A549 (cell line): ENCODE results near the gene TBX5.

Experiments used
- CEBPB ChIP-seq, 2 experiments: fragments of >200 bp in 1 of 2; sonication (Bioruptor Twin) in 1 of 2; formaldehyde crosslinking in 1 of 2; IDR thresholded peaks; 2 replicates each; pipeline ENCODE4 v1.6.1; 2012 to 2016
- CHD2 ChIP-seq: fragments of 150-350 bp; IDR thresholded peaks from 2 replicates; pipeline ENCODE4 v1.6.1; 2014; ENCODE audit warnings: low read length; ENCODE audit not compliant: partially characterized antibody
- CTCF ChIP-seq: fragments of >200 bp; sonication (Bioruptor Twin); formaldehyde crosslinking; IDR thresholded peaks from 3 replicates; pipeline ENCODE4 v1.5.1; 2016
- E2F6 ChIP-seq: IDR thresholded peaks from 2 replicates; pipeline ENCODE4 v1.6.1; 2012; ENCODE audit warnings: low read depth, borderline replicate concordance
- RAD21 ChIP-seq, 2 experiments: fragments of >200 bp in 1 of 2; sonication (Bioruptor Twin) in 1 of 2; formaldehyde crosslinking in 1 of 2; IDR thresholded peaks in 1 of 2; conservative IDR thresholded peaks in 1 of 2; 2 replicates in 1 of 2; 3 replicates in 1 of 2; pipeline ENCODE4 v1.6.1; 2012 to 2018; ENCODE audit warnings: inconsistent platforms in 1 of 2
- RCOR1 ChIP-seq: fragments of 150-350 bp; IDR thresholded peaks from 2 replicates; pipeline ENCODE4 v1.6.1; 2014; ENCODE audit warnings: antibody characterized with exemption, low read length, low read depth
- TP53 ChIP-seq: fragments of 250-450 bp; sonication (Bioruptor Pico); IDR thresholded peaks from 2 replicates; pipeline ENCODE4 v1.5.0; 2021; ENCODE audit warnings: mild to moderate bottlenecking, moderate library complexity
- TF ChIP-seq, protein P1 (sequence below): fragments of 250-450 bp; sonication (Bioruptor Pico); IDR thresholded peaks from 2 replicates; pipeline ENCODE4 v1.5.0; 2021; ENCODE audit warnings: mild to moderate bottlenecking, moderate library complexity, borderline replicate concordance

DNA sequence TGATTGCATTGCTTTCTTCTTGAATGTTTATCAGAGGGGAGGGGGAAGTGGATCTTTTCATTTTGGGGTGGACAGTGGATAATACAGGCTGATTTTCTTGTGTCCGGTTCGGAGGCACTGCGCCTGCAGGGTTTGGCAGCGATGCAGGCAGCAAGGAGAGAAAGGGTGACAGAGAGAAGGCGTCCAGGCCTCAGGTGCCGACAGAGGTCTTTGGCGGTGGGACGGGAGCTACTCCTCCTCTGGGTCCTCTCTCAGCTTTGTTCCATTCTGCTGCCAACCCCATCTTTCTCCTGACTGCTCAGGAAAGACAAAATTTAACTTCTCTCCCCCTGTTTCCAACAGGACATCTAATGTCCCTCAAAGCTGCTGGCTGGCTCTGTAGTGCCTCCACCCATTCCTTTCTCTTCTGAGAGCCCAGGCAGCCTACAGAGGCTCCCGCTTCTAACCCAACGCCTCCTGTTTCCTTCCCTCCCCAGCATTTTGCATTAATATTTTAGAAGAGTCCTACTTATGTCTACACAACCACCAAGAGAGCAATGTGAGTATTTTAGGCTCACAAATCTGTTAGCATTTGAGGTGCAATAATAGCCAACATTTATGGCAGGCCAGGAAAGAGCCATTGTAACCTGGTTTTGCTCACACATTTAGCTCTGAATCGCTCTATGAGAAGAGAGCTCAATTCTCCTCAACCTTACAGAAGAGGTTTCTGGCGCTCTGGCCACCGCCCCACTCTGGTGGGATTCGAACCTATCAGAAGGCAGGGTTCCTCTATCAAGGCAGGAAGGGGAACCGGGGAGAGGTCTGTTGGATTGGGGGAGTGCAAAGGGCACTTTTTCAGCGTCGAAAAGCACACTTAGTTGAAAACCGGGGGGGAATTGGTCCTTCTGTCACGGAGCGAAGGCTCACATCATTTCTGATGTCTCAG is 7.1 kb upstream of the TBX5 start:
- TF ChIP-seq CTCF (no peak), CEBPB (IDR thresholded peaks at IDR 0.05) (no peak), CHD2 (no peak), TP53 (CRISPR knock-in tag) (no peak), E2F6 (no peak), RCOR1 (no peak), RAD21 (conservative IDR thresholded peaks at IDR 0.05 in 1 of 2, IDR thresholded peaks at IDR 0.05 in 1 of 2) (no peak)
- TF ChIP-seq, protein P1, sequence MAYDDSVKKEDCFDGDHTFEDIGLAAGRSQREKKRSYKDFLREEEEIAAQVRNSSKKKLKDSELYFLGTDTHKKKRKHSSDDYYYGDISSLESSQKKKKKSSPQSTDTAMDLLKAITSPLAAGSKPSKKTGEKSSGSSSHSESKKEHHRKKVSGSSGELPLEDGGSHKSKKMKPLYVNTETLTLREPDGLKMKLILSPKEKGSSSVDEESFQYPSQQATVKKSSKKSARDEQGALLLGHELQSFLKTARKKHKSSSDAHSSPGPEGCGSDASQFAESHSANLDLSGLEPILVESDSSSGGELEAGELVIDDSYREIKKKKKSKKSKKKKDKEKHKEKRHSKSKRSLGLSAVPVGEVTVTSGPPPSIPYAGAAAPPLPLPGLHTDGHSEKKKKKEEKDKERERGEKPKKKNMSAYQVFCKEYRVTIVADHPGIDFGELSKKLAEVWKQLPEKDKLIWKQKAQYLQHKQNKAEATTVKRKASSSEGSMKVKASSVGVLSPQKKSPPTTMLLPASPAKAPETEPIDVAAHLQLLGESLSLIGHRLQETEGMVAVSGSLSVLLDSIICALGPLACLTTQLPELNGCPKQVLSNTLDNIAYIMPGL (CRISPR knock-in tag) = no peak
